Measurements from ENCODE around the gene ANKRD11.
A peak's percentile ranks its signal among the peaks of the same experiment; 100 is the strongest.
"Not testable (repeated sequence)": the region's sequence is repeated elsewhere in the genome, so short reads cannot be mapped to it uniquely, and the experiment has no call there.

ANKRD11 gene

DNA sequence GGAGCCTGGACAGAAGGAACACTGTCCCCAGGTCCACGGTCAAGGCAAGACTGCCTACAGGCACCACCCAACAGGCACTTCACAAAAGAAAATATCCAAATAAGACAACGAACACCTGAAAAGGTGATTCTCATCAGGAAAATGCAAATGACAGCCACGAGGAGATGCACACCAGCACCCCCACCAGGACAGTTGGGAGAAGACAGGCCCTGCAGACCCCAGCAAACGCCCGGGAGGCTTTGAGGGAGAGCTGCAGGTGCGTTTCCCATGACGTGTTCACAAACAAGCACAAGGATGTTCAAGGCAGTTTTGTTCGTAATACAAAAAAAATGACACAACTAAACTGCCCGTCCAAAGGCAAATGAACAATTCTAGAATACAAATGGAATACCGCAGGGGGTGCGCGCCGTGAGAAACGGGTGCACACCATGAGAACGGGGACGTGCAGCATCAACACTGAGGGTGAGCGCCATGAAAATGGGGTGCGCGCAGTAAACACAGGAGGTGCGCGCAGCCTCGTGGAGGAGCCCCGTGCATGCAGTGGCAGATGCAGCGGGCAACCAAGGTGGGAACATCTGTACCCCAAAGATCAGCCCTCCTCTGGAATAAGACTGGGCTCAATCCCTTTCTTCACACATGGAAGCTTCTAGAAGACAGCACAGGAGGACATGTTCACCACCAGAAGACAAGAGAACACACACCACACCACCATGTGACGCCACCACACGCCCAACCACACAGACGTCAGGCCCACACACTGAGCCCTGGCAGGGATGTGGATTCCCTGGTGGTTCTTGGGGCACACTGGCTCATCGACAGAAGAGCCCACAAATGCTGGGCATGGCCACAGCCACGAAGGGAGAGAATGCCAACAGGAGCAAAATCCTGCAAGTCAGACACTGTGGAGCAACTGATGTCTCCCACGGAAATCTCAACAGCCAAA is 181.7 kb downstream of the ANKRD11 start:
- TF ChIP-seq, protein P1, sequence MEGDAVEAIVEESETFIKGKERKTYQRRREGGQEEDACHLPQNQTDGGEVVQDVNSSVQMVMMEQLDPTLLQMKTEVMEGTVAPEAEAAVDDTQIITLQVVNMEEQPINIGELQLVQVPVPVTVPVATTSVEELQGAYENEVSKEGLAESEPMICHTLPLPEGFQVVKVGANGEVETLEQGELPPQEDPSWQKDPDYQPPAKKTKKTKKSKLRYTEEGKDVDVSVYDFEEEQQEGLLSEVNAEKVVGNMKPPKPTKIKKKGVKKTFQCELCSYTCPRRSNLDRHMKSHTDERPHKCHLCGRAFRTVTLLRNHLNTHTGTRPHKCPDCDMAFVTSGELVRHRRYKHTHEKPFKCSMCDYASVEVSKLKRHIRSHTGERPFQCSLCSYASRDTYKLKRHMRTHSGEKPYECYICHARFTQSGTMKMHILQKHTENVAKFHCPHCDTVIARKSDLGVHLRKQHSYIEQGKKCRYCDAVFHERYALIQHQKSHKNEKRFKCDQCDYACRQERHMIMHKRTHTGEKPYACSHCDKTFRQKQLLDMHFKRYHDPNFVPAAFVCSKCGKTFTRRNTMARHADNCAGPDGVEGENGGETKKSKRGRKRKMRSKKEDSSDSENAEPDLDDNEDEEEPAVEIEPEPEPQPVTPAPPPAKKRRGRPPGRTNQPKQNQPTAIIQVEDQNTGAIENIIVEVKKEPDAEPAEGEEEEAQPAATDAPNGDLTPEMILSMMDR (IDR thresholded peaks at IDR 0.05; ENCODE audit: borderline replicate concordance, insufficient read depth, low read depth, low read length), result peak; percentile 63

DNA sequence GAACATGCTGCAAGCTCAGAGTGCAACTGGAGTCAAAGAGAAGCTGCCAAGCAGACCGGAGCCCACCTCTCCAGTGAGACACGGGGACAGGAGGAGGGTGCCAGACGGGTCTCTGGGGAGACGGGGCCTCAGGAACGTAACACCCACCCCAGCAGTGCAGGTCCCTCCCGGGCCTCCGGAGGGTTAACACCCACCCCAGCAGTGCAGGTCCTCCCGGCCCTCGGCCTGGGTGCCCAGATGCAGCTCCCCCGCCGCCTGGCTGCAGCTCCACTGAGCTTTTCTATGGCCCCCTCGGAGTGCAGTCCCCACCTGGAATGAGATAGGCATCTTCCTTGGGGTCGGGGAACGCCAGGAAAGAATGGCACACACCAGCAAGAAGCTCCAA is 182.9 kb downstream of the ANKRD11 start:
- no peak overlapping the region for H3K4me3 ChIP-seq (ENCODE audit: low read depth, low read length)
- TF ChIP-seq, protein P1 (IDR thresholded peaks at IDR 0.05; ENCODE audit: borderline replicate concordance, insufficient read depth, low read depth, low read length), result no peak

More for the DNA sequence above, 181.7 kb downstream of the ANKRD11 start:
- H3K4me3 ChIP-seq (ENCODE audit: low read depth, low read length), result no peak overlapping the region

DNA sequence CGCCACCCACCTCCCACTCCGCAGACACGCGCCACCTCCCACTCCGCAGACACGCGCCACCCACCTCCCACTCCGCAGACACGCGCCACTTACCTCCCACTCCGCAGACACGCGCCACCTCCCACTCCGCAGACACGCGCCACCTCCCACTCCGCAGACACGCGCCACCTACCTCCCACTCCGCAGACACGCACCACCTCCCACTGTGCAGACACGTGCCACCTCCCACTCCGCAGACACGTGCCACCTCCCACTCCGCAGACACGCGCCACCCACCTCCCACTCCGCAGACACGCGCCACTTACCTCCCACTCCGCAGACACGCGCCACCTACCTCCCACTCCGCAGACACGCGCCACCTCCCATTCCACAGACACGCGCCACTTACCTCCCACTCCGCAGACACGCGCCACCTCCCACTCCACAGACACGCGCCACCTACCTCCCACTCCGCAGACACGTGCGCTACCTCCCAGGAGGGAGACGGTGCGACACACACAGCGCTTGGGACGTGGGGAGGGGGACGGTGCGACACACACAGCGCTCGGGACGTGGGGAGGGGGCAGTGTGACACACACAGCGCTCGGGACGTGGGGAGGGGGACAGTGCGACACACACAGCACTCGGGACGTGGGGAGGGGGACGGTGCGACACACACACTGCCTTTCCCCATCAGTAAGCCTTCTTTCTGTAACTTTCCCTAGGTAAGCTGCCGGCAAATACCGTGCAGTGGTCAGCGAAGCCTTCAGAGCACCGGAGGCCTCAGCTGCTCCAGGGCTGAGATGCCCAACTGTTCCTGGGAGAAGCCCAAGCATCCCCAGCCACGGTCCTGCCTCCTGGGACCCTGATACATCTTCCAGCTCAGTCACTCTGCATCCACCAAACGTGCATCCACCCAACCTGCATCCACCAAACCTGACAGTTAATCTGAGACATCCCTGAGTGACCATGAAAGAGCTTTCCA is 183.6 kb downstream of the ANKRD11 start:
- H3K4me3 ChIP-seq (ENCODE audit: low read depth, low read length), result not testable (repeated sequence)

DNA sequence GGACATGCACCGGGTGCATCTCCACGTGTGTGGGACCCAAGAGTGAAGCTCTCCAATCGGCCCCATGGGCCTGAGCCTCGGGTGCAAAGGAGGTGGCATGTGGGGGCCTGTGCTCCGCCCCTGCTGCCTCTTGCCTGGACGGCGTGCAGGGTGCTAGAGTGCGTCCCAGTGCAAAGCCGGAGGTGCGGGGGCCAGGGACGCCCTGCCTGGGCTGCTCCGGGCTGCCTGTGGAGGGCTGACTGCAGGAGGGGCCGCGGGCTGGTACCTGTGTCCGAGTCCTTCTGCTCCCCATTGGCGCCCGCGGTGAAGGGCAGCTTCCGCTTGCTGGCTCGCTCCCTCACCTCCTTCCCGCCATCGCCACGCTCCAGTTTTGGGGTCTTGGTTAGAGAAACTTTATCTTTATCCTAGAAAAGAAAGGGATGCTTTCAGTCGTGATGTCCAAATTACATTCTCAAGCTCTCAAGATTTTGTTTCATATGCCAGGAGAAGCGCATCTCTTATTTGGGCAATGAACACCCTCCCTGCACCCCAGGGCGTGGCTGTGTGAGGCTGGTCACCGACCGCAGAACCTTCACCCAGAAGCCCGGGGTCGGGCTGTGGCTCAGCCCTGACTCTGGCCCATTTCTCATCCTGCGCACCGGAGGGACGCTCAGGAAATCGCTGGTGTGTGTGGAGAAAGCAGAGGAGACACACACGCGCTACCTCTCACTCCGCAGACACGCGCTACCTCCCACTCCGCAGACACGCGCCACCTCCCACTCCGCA is 185.2 kb downstream of the ANKRD11 start:
- H3K4me3 ChIP-seq (ENCODE audit: low read depth, low read length), result no peak overlapping the region
- TF ChIP-seq, protein P1 (IDR thresholded peaks at IDR 0.05; ENCODE audit: borderline replicate concordance, insufficient read depth, low read depth, low read length), result no peak

DNA sequence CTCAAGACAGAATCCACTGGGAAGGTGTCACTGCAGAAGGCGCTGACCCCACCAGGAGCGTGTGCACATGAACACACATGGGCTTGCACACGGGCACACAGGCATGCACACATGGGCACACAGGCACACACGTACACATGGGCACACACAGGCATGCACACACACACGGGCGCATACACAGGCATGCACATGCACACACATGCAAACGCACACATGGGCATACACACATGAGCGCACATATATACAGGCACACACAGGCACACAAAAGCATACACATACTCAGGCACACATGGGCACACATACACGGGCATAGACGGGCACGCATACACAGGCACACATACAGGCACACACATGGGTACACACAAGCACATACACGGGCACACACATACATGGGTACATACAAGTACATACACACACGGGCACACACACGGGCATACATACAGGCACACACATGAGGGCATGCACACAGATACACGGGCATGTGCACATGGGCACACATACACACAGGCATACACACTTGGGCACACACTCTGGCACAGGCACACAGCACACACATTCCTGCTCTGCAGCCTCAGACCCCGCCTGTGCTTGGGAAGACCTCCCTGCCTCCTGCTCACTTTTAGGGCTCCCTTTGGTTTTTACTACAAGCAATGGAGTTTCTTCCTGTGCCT is 186.0 kb downstream of the ANKRD11 start:
- H3K4me3 ChIP-seq (ENCODE audit: low read depth, low read length), result no peak overlapping the region
- TF ChIP-seq, protein P1 (IDR thresholded peaks at IDR 0.05; ENCODE audit: borderline replicate concordance, insufficient read depth, low read depth, low read length), result no peak

- H3K4me3 ChIP-seq (ENCODE audit: low read depth, low read length), result no peak overlapping the region
- TF ChIP-seq, protein P1 (IDR thresholded peaks at IDR 0.05; ENCODE audit: borderline replicate concordance, insufficient read depth, low read depth, low read length), result no peak
These were observed 186.7 kb downstream of the ANKRD11 start for GRCh38 chr16:89303617-89304016.
